Coronary artery (tissue), 2 donors: ENCODE data around the gene C19orf67.
A peak's percentile ranks its signal among the peaks of the same experiment; 100 is the strongest.

ENCODE experiments used
- DNase-seq: peaks from one replicate; pipeline ENCODE4 v3.0.0-alpha.2; 2017; ENCODE audit warnings: low spot score
- H3K27ac ChIP-seq, 2 donors: fragments of 200-600 bp; sonication (generic); one replicate each; pipeline ENCODE4 v1.5.1; 2016 to 2019
- H3K4me3 ChIP-seq: fragments of 200-600 bp; sonication (generic); 2 replicates; pipeline ENCODE4 v1.5.1; 2016; ENCODE audit warnings: mild to moderate bottlenecking, moderate library complexity
- TF ChIP-seq, protein P1 (sequence below): fragments of 200-600 bp; sonication (generic); IDR thresholded peaks from one replicate; pipeline ENCODE4 v1.5.1; 2019; ENCODE audit warnings: antibody characterized with exemption

Gene C19orf67

DNA sequence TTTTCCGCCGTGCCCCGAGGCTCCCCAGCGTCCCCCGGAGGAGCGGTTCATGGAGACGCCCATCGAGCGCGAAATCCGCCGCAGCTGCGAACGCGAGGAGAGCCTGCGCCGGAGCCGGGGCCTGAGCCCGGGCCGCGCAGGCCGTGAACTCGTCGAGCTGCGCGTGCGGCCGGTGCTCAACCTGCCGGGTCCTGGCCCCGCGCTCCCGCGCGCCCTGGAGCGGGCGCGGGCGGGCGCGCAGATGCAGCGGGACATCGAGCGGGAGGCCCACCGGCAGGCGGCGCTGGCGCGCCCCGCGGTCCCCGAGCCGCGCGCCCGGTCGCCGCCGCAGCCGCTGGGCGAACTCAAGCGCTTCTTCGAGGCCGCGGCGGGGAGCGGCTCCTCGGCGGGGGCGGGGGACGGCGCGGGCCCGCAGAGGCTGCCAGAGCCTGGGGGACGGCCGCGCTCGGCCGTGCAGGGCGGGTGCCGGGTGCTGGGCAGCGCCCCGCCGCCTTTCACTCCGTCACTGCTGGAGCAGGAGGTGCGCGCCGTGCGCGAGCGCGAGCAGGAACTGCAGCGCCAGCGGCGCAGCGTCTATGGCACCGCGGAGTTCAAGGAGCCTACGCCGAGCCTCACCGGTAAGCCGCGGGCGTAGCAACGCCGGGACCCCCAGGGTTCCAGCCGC, 12.2 kb downstream of the C19orf67 start:
- no peak for DNase-seq
- TF ChIP-seq, protein P1, sequence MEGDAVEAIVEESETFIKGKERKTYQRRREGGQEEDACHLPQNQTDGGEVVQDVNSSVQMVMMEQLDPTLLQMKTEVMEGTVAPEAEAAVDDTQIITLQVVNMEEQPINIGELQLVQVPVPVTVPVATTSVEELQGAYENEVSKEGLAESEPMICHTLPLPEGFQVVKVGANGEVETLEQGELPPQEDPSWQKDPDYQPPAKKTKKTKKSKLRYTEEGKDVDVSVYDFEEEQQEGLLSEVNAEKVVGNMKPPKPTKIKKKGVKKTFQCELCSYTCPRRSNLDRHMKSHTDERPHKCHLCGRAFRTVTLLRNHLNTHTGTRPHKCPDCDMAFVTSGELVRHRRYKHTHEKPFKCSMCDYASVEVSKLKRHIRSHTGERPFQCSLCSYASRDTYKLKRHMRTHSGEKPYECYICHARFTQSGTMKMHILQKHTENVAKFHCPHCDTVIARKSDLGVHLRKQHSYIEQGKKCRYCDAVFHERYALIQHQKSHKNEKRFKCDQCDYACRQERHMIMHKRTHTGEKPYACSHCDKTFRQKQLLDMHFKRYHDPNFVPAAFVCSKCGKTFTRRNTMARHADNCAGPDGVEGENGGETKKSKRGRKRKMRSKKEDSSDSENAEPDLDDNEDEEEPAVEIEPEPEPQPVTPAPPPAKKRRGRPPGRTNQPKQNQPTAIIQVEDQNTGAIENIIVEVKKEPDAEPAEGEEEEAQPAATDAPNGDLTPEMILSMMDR, result peak; percentile 28

DNA sequence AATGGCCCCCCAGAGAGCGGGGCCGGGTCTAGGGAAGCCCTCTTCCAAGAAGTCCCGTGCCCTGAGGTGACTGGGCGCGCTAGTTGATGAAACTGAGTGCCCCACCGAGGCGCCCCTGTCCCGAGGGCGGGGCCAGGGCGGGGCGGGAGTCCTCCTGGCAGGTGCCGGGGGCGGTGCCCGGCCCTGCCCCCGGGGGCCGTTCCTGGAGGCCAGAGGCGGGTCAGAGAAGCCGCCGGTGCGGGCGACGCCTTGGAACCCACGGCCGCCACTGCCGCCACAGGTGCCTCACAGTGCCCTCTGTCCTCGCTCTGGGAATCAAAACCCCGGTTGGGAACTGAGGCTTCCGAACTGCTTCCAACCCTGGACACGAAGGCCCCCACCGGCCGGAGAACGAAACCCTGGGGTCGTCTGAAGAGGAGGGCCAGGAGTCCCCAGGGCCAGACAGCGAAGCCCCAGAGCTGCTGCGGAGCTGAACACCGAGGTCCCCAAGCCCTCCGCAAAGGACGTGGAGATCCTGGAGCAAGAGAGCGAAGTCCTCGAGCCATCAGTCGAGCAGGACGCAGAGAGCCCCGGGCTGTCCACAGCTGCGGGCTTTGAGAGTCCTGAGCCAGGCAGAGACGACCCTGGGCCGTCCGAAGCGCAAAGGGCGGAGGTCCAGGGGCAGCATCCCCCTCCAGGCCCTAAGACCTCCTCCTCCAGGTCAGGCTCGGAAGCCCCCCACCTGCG, 12.9 kb downstream of the C19orf67 start, which contains the start of gene MISP3:
TSS of gene MISP3 (plus strand) at position 252 of the 726 bp plus-strand sequence. CDS start 524 bp downstream, outside the sequence.
- no peak for DNase-seq

More for the DNA sequence above, 12.2 kb downstream of the C19orf67 start:
- Histone ChIP-seq H3K4me3 (peak overlapping the region; percentile 83), H3K27ac (peak overlapping the region; percentile 85 to 97)

DNA sequence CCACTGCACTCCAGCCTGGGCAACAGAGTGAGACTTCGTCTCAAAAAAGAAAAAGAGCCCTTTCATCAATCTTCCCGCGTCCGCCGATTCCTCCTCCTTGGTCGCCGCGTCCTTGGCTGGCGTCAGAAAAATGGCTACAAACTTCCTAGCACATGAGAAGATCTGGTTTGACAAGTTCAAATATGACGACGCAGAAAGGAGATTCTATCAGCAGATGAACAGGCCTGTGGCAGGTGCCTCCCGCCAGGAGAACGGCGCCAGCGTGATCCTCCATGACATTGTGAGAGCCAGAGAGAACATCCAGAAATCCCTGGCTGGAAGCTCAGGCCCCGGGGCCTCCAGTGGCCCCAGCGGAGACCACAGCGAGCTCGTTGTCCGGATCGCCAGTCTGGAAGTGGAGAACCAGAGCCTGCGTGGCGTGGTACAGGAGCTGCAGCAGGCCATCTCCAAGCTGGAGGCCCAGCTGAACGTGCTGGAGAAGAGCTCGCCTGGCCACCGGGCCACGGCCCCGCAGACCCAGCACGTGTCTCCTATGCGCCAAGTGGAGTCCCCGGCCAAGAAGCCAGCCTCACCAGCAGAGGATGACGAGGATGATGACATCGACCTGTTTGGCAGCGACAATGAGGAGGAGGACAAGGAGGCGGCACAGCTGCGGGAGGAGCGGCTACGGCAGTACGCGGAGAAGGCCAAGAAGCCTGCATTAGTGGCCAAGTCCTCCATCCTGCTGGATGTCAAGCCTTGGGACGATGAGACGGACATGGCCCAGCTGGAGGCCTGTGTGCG, 15.1 kb downstream of the C19orf67 start:
- Histone ChIP-seq H3K4me3 (no peak overlapping the region), H3K27ac (no peak overlapping the region)
- TF ChIP-seq, protein P1, result no peak
- DNase-seq, result no peak

More for the DNA sequence above, 12.9 kb downstream of the C19orf67 start, which contains the start of gene MISP3:
- Histone ChIP-seq H3K4me3 (peak within 1 kb of the TSS; percentile 83), H3K27ac (peak within 1 kb of the TSS; percentile 85 to 97)
- TF ChIP-seq, protein P1, result no peak

DNA sequence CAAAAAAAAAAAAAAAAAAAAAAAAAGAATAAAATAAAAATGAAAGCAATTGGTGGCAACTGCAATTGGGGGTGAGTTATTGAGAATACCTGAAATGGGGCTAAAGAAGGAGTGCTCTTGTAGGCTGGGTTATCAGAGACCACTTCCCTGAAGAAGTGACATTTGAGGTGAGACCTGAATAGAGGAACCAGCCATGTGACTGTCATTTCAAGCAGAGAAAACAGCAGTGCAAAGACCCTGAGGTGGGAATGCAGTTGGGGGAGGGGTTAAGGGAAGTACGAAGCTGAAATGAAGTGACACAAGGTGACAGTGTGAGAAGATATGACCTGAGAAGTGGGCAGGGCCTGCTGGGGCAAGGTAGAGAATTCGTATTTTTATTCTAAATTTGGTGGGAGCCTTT, 19.4 kb downstream of the C19orf67 start:
- no peak for DNase-seq
- no peak overlapping the region for H3K4me3 ChIP-seq
- TF ChIP-seq, protein P1, result no peak
- H3K27ac ChIP-seq, result no peak overlapping the region

DNA sequence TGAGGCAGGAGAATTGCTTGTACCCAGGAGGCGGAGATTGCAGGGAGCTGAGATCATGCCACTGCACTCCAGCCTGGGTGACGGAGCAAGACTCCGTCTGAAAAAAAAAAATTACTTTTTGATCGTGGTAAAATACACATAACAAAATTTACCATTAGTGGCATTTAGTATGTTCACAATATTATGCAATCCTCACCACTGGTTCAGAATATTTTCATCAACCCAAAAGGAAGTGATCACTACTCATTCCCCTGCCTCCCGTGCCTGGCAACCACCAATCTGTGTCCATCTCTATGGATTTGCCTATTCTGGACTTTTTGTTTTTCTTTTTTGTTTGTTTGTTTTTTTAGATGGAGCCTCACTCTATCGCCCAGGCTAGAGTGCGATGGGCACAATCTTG, 22.5 kb downstream of the C19orf67 start:
- TF ChIP-seq, protein P1, result no peak
- H3K27ac ChIP-seq, result no peak overlapping the region
- DNase-seq, result no peak
- H3K4me3 ChIP-seq, result no peak overlapping the region

DNA sequence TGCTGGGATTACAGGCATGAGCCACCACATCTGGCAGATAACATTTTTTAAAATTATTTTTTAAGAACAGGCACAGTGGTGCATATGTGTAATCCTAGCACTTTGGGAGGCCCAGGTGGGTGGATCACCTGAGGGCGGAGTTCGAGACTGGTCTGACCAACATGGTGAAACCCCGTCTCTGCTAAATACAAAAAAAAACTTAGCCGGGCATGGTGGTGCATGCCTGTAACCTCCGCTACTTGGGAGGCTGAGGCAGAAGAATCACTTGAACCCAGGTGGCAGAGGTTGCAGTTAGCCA, 23.1 kb downstream of the C19orf67 start:
- TF ChIP-seq, protein P1, result no peak
- DNase-seq, result no peak
- Histone ChIP-seq H3K4me3 (no peak overlapping the region), H3K27ac (no peak overlapping the region)
